MM.1S (cell line): ENCODE data around the gene MACROD2.

ENCODE experiments used
- CTCF ChIP-seq: fragments of 300-600 bp; sonication (generic); IDR thresholded peaks from 2 replicates; pipeline ENCODE4 v1.5.1; 2016; ENCODE audit warnings: antibody characterized with exemption, low read length, mixed read lengths
- EZH2 ChIP-seq: fragments of 300-600 bp; sonication (generic); optimal IDR thresholded peaks from 2 replicates; pipeline ENCODE3; 2017; ENCODE audit warnings: low read depth, mild to moderate bottlenecking, antibody characterized with exemption, low read length, mixed read lengths
- EZH2phosphoT487 ChIP-seq: fragments of 300-600 bp; sonication (generic); IDR thresholded peaks from 2 replicates; pipeline ENCODE4 v1.6.1; 2018; ENCODE audit warnings: antibody characterized with exemption, low read length

GRCh38 chr20:14612391-14612790, 617.1 kb downstream of the MACROD2 start:
- no peak for TF ChIP-seq CTCF
- TF ChIP-seq EZH2, result no peak
- no peak for TF ChIP-seq EZH2phosphoT487
